ENCODE results near the gene CAPZA2.
A peak's percentile ranks its signal among the peaks of the same experiment; 100 is the strongest.

CAPZA2 gene

GRCh38 chr7:116951366-116952292, 89.2 kb downstream of the CAPZA2 start:
- no peaks in the 10 kb centered on the region for H3K36me3 ChIP-seq (replicated peaks in 1 of 2; ENCODE audit: control insufficient read depth in 2 of 2, insufficient read depth in 2 of 2, low read length in 2 of 2)
- no peak for DNase-seq (ENCODE audit: low spot score)
- no peak overlapping the region for H2BK15ac ChIP-seq (ENCODE audit: low read length)
- H2BK12ac ChIP-seq (ENCODE audit: low read length) = no peak overlapping the region
- no peak overlapping the region for H2AK5ac ChIP-seq (ENCODE audit: low read depth, low read length)
- no peaks in the 10 kb centered on the region for H3K27me3 ChIP-seq (ENCODE audit: control insufficient read depth in 3 of 3, insufficient read depth in 3 of 3, low read depth in 1 of 3, low read length in 3 of 3)
- H3K4me3 ChIP-seq (ENCODE audit: low read length in 2 of 2) = no peak overlapping the region
- no peak overlapping the region for H4K91ac ChIP-seq (ENCODE audit: low read depth, low read length, poor library complexity)
- H3K4me2 ChIP-seq (ENCODE audit: insufficient read depth, low read length, poor library complexity, severe bottlenecking) = no peak overlapping the region
- no peak overlapping the region for H3K23ac ChIP-seq (ENCODE audit: low read depth, low read length, poor library complexity)
- no peak overlapping the region for H2AFZ ChIP-seq (ENCODE audit: low read length)
- WGBS, 2 donors (ENCODE audit: extremely low coverage in 2 of 2, insufficient read length in 2 of 2, insufficient replicate concordance in 1 of 2) = no CpG with 5 or more reads among the region's 17 CpGs
- H2BK5ac ChIP-seq (ENCODE audit: low read length) = no peak overlapping the region
- H3K27ac ChIP-seq (replicated peaks; ENCODE audit: low read length) = no peak overlapping the region
- H2BK120ac ChIP-seq (ENCODE audit: low read depth, low read length) = no peak overlapping the region
- H3K14ac ChIP-seq (ENCODE audit: low read length) = no peak overlapping the region
- H4K8ac ChIP-seq (ENCODE audit: low read depth, low read length) = no peak overlapping the region
- H3K4me1 ChIP-seq (ENCODE audit: control insufficient read depth in 2 of 2, insufficient read depth in 1 of 2, low read depth in 1 of 2, low read length in 2 of 2) = peaks cover 4 to 7% of the 10 kb centered on the region in 2 donors
- H3K18ac ChIP-seq (ENCODE audit: low read length) = no peak overlapping the region
- H3K4ac ChIP-seq (ENCODE audit: low read length) = no peak overlapping the region
- H3K79me1 ChIP-seq (ENCODE audit: low read depth, low read length) = no peaks in the 10 kb centered on the region
- H3K9ac ChIP-seq (ENCODE audit: low read depth, low read length, poor library complexity) = no peak overlapping the region
- no peaks in the 10 kb centered on the region for H3K9me3 ChIP-seq (replicated peaks in 1 of 2; ENCODE audit: control insufficient read depth in 2 of 2, insufficient read depth in 1 of 2, low read depth in 1 of 2, low read length in 2 of 2)

- Histone ChIP-seq H3K27ac (replicated peaks; ENCODE audit: low read length) (peak overlapping the region; percentile 93), H3K36me3 (replicated peaks in 1 of 2; ENCODE audit: control insufficient read depth in 2 of 2, insufficient read depth in 2 of 2, low read length in 2 of 2) (no peaks in the 10 kb centered on the region), H3K18ac (ENCODE audit: low read length) (peak overlapping the region; percentile 35), H2AFZ (ENCODE audit: low read length) (peak overlapping the region; percentile 76), H3K27me3 (ENCODE audit: control insufficient read depth in 3 of 3, insufficient read depth in 3 of 3, low read depth in 1 of 3, low read length in 3 of 3) (no peaks in the 10 kb centered on the region), H3K4me1 (ENCODE audit: control insufficient read depth in 2 of 2, insufficient read depth in 1 of 2, low read depth in 1 of 2, low read length in 2 of 2) (peaks cover 4 to 7% of the 10 kb centered on the region in 2 donors), H2BK12ac (ENCODE audit: low read length) (no peak overlapping the region), H2BK15ac (ENCODE audit: low read length) (no peak overlapping the region), H2BK120ac (ENCODE audit: low read depth, low read length) (no peak overlapping the region), H3K9ac (ENCODE audit: low read depth, low read length, poor library complexity) (no peak overlapping the region), H2BK5ac (ENCODE audit: low read length) (peak overlapping the region; percentile 83), H2AK5ac (ENCODE audit: low read depth, low read length) (no peak overlapping the region), H3K23ac (ENCODE audit: low read depth, low read length, poor library complexity) (no peak overlapping the region), H3K14ac (ENCODE audit: low read length) (no peak overlapping the region), H3K9me3 (replicated peaks in 1 of 2; ENCODE audit: control insufficient read depth in 2 of 2, insufficient read depth in 1 of 2, low read depth in 1 of 2, low read length in 2 of 2) (no peaks in the 10 kb centered on the region), H3K79me1 (ENCODE audit: low read depth, low read length) (no peaks in the 10 kb centered on the region), H4K91ac (ENCODE audit: low read depth, low read length, poor library complexity) (no peak overlapping the region), H3K4me2 (ENCODE audit: insufficient read depth, low read length, poor library complexity, severe bottlenecking) (peak overlapping the region; percentile 69), H4K8ac (ENCODE audit: low read depth, low read length) (no peak overlapping the region), H3K4ac (ENCODE audit: low read length) (no peak overlapping the region), H3K4me3 (ENCODE audit: low read length in 2 of 2) (peak overlapping the region; percentile 70 to 96)
- DNase-seq (ENCODE audit: low spot score) = peak; percentile 14
- no CpG with 5 or more reads among the region's 25 CpGs for WGBS, 2 donors (ENCODE audit: extremely low coverage in 2 of 2, insufficient read length in 2 of 2, insufficient replicate concordance in 1 of 2)
These were observed 90.4 kb downstream of the CAPZA2 start for GRCh38 chr7:116952635-116953371.

- Histone ChIP-seq H3K4me3 (ENCODE audit: low read length in 2 of 2) (peak within 1 kb of the TSS; percentile 70 to 96), H2BK5ac (ENCODE audit: low read length) (peak within 1 kb of the TSS; percentile 83), H2BK12ac (ENCODE audit: low read length) (no peak within 1 kb of the TSS), H2BK15ac (ENCODE audit: low read length) (no peak within 1 kb of the TSS), H3K79me1 (ENCODE audit: low read depth, low read length) (no peaks in the 10 kb centered on the region), H2AFZ (ENCODE audit: low read length) (peak within 1 kb of the TSS; percentile 76), H3K4ac (ENCODE audit: low read length) (no peak within 1 kb of the TSS), H3K36me3 (replicated peaks in 1 of 2; ENCODE audit: control insufficient read depth in 2 of 2, insufficient read depth in 2 of 2, low read length in 2 of 2) (no peaks in the 10 kb centered on the region), H3K4me2 (ENCODE audit: insufficient read depth, low read length, poor library complexity, severe bottlenecking) (peak within 1 kb of the TSS; percentile 69), H2AK5ac (ENCODE audit: low read depth, low read length) (no peak within 1 kb of the TSS), H3K27ac (replicated peaks; ENCODE audit: low read length) (peak within 1 kb of the TSS; percentile 93), H3K23ac (ENCODE audit: low read depth, low read length, poor library complexity) (peak within 1 kb of the TSS; percentile 82), H3K18ac (ENCODE audit: low read length) (peak within 1 kb of the TSS; percentile 98), H2BK120ac (ENCODE audit: low read depth, low read length) (no peak within 1 kb of the TSS), H3K4me1 (ENCODE audit: control insufficient read depth in 2 of 2, insufficient read depth in 1 of 2, low read depth in 1 of 2, low read length in 2 of 2) (peaks cover 4 to 7% of the 10 kb centered on the region in 2 donors), H3K27me3 (ENCODE audit: control insufficient read depth in 3 of 3, insufficient read depth in 3 of 3, low read depth in 1 of 3, low read length in 3 of 3) (no peaks in the 10 kb centered on the region), H4K91ac (ENCODE audit: low read depth, low read length, poor library complexity) (no peak within 1 kb of the TSS), H3K9ac (ENCODE audit: low read depth, low read length, poor library complexity) (peak within 1 kb of the TSS; percentile 90), H3K9me3 (replicated peaks in 1 of 2; ENCODE audit: control insufficient read depth in 2 of 2, insufficient read depth in 1 of 2, low read depth in 1 of 2, low read length in 2 of 2) (no peaks in the 10 kb centered on the region), H3K14ac (ENCODE audit: low read length) (no peak within 1 kb of the TSS), H4K8ac (ENCODE audit: low read depth, low read length) (no peak within 1 kb of the TSS)
- peak; percentile 65 for DNase-seq (ENCODE audit: low spot score)
- no CpG with 5 or more reads among the region's 77 CpGs for WGBS, 2 donors (ENCODE audit: extremely low coverage in 2 of 2, insufficient read length in 2 of 2, insufficient replicate concordance in 1 of 2)
These were observed 91.1 kb downstream of the CAPZA2 start, which contains the start of gene ST7 for GRCh38 chr7:116953372-116953905. TSS of gene ST7 (plus strand) at chr7:116953501. CDS start at chr7:116953541, 40 bp downstream.
